Measurements from ENCODE around the gene KDM4C.
"Not testable (repeated sequence)": the region's sequence is repeated elsewhere in the genome, so short reads cannot be mapped to it uniquely, and the experiment has no call there.

KDM4C gene

DNA sequence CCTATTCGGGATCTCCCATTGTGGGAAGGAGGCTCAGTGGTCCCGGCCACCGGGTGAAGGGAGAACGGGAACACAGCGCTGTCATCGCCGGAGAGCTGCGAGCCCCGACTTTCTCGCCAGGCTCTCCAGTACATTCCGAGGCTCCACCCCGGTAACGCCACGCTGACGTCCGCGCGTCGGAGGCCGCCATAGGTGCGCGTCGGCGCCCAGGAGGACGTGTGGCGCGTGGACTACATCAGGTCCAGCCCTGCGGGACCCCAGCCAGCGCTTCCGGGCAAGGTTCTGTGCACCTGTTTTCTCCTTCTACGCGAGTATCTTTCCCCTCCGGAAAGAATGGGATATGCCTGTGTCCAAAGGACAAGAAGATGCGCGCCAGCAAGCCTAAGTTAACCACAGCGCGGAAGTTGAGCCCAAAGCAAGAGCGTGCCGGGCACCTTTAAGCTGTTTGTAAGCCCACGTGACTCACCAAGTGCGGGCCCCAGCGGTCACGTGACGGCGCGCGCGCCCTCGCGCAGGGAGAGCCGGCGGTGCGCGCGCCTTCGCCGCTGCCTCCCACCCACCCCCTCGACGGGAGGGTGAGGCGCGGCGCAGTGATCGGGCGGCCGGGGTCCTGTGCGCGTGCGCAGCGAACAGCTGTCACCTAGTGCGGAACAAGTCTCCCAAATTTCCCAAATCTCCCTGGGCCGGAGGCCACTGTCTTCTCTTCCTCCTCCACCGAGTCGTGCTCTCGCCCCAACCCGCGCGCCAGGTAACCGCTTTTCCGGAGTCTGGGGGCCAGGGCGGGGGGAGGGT, at the start of gene KDM4C:
TSS of gene KDM4C (plus strand) at position 518 of the 792 bp plus-strand sequence. CDS start 35,016 bp downstream, outside the sequence.
- peak; percentile 93 for DNase-seq (ENCODE audit: low spot score)

DNA sequence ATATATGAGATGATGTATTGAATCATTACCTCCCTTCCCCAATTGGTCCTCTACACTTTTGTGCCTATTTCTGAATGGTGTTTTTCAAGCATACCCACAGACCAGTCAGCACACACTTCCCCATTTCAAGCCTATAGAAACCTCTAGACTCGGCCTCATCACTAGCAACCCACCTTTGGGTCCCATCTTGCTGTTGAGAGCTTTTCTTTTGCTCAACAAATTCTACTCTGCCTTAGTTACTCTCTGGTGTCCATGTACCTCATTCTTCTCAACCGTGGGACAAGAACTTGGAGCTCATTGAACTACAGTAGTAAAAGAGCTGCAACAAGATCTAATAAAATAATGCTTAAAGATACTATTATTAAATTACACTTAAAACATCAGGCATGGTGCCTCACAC, 49.0 kb upstream of the KDM4C start:
- DNase-seq (ENCODE audit: low spot score), result no peak

DNA sequence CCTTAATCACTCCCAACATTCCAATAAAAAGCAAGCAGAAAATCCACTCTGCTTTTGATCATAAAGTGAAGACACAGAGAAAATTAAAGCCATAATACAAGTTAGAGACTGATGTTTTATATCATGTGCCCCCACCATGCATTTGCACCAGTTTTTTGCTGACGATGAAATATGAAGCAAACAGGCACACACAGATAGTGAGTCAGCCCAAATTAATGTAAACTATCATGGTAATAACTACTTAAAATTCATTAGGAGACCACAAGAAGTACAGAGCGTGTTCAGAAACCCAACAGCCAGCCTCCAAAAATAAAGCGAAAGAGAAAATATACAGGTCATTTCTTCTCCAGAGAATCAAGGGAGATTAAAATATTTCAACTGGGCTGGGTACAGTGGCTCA, 46.4 kb upstream of the KDM4C start:
- no peak for DNase-seq (ENCODE audit: low spot score)

DNA sequence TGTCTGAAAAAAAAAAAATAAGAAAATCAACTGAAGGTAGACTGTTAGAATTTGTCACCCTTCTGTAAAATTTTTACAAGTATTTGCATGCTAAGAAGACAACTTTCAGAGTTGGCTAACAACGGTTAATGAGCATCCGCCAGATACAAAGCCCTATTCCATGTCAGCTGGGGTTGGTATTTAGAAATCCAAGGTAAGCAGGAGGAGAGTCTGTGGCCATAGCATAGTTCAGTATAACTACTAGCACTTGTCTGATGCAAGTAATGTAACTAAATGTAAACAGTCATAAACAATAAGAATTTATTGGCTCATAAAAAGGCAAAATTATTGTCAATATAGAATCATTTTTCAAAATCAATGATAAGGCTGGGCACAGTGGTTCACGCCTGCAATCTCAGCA, 45.7 kb upstream of the KDM4C start:
- no peak for DNase-seq (ENCODE audit: low spot score)

DNA sequence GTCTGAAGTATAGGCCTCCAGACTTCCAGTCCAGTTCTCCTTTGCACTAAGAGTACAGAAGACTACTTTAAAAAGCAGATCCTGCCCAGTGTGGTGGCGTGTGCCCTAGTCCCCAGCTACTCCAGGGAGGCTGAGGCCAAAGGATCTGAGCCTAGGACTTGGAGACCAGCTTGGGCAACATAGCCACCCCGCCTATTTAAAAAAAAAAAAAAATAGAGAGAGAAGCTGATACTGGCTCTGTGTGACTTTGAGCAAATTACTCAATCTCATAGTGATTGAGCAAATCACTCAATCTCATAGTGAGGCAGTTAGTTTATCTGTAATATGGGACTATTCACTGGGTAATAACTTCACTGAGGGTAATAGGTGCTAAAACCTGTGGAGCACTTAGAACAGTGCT, 43.6 kb upstream of the KDM4C start:
- DNase-seq (ENCODE audit: low spot score), result no peak

DNA sequence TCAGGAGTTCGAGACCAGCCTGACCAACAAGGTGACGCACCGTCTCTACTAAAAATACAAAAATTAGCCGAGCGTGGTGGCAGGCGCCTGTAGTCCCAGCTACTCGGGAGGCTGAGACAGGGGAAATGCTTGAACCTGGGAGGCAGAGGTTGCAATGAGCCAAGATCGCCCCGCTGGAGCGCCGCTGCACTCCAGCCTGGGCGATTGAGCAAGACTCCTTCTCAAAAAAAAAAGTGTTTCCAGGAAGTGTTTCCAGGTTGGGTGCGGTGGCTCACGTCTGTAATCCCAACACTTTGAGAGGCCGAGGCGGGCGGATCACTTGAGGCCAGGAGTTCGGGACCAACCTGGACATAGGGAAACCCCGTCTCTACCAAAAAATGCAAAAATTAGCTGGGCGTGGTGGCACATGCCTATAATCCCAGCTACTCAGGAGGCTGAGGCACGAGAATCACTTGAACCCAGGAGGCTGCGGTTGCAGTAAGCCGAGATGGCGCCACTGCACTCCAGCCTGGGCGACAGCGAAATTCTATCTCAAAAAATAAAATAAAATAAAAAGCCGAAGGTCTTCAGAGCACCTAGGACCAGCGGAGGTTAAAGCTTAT, 42.5 kb upstream of the KDM4C start:
- DNase-seq (ENCODE audit: low spot score), result not testable (repeated sequence)

DNA sequence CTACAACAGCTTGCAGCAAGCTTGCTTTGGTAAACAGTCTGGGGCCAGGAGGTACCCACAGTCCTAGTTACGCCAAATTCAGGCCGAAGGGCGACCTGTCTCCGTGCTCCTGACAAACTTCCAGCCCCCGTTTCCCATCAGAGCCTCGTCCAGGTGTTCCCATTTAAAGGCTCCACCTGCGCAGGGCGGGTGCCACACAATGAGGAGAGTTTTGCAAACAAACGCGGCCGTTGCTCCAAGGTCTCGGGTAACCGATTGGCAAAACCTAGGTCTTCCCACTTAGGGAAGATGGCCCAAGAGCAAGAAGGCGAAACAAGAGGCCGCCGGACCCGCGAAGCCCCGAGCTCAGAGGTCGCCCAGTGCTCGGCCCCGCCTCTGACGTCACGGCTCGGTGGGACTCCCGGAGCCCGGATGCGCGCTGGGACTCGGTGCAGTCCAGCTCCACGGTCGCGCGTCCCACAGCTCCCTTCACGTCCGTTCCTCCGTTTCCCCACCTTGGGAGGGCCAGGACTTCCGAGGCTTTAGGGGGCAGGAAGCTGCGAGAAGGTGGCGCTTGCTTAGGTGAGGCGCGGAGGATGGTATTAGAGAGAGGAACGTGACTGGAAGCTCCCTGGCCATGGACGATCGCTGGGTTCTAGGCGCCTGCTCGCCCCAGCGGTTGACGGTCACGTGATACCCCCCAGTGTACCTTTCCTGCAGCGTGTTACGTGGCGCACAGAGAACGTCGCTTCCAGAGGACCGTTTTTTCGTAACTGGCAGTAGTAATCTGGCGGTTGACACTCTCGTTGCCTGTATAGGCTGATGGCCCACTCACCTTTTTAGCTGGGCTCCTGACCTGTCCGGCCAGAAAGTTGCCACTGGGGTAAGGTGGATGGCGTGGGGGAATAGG, 41.8 kb upstream of the KDM4C start:
- peak; percentile 23 for DNase-seq (ENCODE audit: low spot score)

DNA sequence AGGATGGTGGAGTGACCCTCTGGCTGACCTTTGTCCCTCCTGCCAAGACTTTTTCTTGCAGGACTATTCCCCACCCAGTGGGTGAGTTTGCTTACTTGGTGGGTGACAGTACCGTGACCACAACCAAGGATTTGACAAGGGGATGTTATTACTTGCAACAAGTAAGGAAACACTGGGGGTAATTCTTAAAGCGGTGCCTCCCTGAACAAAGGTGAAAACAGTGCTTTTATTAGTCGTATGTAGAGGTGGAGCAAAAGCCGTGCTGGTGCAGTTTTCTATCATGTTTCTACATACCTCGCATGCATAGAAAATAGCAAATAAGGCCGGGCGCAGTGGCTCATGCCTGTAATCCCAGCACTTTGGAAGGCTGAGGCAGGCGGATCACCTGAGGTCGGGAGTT, 41.0 kb upstream of the KDM4C start:
- DNase-seq (ENCODE audit: low spot score), result no peak

DNA sequence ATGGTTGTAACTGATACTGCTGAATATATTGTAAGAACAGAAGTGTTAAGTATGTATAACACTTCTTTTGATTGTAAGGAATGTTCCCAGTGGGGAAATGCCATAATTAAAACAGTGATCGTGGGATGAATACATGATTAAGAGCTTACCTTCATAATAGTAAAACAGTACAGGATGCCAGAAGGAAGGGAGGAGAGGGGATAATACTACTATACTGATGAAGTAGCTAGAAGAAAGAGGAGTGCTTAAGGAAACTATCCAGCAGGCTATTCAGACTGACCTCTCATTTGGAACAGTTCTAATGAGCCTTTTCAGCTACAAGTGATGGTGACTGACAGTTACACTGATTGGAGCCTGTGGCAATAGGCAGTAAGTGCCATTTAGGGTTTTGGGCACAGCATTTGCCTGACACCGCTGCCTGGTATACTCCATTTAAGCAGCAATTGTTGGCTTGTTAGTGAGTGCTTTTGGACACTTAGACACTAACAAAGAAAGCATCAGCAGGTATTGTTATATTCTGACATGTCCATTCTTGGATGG, 33.8 kb upstream of the KDM4C start:
- no peak for DNase-seq (ENCODE audit: low spot score)

DNA sequence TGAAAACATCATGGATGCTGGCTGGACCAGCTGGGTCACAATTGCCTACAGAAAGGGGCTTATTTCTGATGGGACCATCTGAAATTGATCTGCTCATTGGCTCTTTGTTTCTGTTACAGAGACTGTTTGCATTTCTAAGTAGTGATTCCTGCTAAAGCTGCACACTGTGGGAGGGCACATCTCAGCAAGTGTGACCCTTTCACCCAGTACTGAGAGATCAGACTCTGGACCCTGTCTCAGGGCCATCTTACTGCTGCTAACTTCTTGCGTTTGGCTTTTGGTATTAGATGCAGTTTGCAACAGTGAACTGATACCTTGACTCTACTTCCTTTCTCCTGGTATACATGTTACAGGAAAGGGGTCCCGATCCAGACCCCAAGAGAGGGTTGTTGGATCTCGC, 24.5 kb upstream of the KDM4C start:
- DNase-seq (ENCODE audit: low spot score), result no peak

DNA sequence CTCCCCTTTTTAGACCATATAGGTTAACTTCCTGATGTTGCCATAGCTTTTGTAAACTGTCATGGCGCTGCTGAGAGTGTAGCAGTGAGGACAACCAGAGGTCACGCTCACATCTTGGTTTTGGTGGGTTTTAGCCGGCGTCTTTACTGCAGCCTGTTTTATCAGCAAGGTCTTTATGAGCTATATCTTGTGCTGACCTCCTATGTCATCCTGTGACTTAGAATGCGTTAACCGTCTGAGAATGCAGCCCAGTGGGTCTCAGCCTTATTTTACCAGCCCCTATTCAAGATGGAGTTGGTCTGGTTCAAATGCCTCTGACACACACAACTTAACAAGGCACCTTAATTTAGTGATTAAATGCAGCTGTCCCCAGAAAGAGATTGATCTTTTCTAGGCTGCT, 23.9 kb upstream of the KDM4C start:
- DNase-seq (ENCODE audit: low spot score), result no peak

DNA sequence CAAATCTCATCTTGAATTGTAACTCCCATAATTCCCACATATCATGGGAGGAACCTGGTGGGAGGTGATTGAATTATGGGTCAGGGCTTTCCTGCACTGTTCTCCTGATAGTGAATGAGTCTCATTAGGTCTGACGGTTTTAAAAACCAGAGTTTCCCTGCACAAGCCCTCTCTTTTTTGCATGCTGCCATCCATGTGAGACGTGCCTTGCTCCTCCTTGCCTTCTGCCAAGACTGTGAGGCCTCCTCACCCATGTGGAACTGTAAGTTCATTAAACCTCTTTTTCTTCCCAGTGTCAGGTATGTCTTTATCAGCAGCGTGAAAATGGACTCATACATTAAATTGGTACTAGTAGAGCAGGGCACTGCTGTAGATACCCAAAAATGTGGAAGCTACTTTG, 22.4 kb upstream of the KDM4C start:
- no peak for DNase-seq (ENCODE audit: low spot score)

DNA sequence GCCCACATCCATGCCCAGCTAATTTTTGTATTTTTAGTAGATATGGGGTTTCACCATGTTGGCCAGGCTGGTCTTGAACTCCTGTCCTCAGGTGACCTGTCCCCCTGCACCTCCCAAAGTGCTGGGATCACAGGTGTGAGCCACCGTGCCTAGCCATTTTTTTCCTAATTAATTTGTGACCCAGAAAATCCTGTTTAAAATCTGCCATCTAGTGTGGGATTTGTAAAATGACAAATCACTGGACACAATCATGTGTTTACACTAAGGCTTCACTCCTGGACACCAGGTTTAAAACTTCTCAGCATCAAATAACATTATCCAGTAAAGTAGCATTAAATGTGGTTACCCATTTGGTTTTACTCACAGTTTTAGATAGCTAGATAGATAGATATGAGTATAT, 18.6 kb upstream of the KDM4C start:
- DNase-seq (ENCODE audit: low spot score), result peak; percentile 23

DNA sequence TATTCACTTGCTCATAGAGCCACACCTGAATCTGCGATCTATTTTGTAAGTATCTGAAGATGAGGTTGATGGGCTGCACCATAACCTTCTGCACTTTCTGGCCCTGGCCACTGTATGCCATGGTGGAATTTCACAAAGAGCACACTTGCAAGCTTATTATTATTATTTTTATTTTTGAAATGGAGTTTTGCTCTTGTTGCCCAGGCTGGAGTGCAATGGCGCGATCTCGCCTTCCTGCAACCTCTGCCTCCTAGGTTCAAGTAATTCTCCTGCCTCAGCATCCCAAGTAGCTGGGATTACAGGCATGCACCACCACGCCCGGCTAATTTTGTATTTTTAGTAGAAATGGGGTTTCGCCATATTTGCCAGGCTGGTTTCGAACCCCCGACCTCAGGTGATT, 8.9 kb upstream of the KDM4C start:
- not testable (repeated sequence) for DNase-seq (ENCODE audit: low spot score)

DNA sequence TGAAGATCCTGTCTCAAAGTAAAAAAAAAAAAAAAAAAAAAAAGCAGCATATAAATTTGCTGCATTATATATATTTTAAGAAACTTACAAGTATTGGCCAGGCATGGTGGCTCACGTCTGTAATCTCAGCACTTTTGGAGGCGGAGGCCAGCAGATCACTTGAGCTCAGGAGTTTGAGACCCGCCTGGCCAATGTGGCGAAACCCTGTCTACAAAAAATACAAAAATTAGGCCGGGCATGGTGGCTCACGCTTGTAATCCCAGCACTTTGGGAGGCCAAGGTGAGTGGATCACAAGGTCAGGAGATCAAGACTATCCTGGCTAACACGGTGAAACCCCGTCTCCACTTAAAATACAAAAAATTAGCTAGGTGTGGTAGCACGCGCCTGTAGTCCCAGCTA, 2.9 kb upstream of the KDM4C start:
- DNase-seq (ENCODE audit: low spot score), result not testable (repeated sequence)

DNA sequence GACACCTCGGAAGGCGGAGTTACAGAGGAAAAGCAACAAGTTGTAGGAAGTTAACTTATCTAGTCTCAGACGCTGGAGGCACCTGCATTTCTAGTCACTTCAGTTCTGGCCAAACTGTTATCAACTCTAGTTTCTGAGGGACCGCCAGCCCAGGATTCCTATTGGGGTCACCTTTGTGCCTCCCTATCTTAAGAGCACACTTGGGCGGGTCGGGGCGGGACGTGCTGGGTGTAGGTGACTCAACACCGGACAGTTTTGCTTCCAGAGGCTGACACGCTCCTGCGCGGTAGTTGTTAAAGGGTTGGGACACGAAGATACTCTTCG, 679 bp upstream of the KDM4C start:
- peak; percentile 67 for DNase-seq (ENCODE audit: low spot score)

DNA sequence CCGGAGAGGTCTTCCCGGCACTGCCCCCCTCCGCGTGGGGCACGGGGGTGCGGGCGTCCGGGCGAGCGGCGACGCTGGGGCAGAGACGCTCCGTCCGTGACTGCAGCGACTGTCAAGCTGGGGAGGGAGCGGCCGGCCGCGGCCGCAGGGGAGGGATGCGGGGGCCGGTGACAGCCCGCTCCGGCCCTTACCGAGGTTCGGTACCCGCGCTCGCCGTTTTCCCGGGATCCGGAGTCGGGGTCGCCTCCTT, 400 bp downstream of the KDM4C start:
- no peak for DNase-seq (ENCODE audit: low spot score)

DNA sequence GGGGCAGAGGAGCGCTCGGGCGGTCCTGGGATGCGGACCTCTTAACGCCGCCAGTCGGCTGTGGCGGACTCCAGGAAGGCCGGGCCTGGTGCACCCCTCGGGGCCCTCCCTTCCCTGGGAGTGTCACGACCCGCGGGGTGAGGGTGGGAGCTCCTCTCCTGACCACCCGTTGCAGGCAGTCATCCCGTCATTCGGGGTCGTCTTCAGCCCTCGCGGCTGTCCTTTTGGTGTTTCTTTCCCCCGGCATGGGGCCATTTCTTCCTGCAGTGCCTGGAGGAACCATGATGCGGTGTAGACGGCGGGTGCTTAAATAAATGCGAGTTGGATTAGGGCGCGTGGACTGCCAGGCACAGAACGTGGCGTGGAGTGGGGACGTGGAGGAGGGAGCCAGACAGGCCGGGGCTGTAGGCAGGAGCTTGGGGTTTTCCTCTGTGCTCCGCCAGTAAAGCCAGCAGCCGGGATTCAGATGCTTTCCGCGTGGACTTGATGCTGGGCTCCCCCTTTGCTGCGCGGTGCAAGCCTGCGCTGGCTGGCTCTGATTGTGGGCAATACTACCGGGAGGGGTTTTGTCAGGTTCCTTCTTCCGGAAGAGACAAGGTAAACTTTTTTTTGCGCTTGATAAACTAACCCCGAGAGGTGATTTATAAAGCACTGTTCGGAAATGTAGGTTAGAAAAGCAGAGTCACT, 868 bp downstream of the KDM4C start:
- DNase-seq (ENCODE audit: low spot score), result peak; percentile 68

DNA sequence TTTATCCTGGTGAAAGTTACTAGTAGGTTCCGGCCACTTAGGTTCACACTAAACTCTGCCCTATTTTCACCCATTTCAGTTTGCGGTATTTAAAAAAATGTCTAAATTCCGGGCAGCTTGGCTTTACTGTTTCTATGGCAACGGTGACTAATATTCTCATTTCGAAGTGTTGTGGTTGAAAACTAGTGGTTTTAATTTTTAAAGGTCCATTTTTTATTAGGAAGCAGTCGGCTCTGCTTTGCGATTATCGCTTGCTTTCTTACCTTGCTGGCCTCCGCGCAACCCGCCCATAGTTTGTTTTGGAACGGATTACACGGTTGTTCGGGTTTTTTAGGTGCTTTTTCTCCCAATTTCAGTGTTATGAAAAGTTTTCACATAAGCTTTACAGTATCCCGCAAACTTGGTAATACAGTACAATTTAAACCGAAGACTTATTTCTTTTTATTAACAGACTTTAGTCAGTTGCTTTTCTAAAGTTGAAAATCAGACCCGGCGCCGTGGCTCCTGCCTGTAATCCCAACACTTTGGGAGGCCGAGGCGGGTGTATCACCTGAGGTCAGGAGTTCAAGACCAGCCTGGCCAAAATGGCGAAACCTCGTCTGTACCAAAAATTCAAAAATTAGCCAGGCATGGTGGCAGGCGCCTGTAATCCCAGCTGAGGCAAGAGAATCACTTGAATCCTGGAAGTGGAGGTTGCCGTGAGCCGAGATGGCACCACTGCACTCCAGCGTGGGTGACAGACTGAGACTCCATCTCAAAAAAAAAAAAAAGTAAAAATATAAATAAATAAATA, 1.6 kb downstream of the KDM4C start:
- DNase-seq (ENCODE audit: low spot score), result no peak

DNA sequence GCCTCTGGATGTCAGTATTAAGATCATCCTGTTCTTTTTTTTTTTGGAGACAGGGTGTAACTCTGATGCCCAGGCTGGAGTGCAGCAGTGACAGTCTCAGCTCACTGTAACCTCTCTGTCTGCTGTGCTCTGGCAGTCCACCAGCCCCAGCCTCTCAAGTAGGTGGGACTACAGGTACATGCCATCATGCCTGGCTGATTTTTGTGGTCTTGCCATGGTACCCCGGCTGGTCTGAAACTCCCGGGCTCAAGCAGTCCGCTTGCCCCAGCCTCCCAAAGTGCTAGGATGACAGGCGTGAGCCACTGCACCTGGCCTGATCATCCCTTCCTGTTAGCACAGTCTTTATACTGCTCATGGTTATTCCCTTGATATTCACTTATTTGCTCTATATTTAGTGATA, 3.5 kb downstream of the KDM4C start:
- DNase-seq (ENCODE audit: low spot score), result no peak

DNA sequence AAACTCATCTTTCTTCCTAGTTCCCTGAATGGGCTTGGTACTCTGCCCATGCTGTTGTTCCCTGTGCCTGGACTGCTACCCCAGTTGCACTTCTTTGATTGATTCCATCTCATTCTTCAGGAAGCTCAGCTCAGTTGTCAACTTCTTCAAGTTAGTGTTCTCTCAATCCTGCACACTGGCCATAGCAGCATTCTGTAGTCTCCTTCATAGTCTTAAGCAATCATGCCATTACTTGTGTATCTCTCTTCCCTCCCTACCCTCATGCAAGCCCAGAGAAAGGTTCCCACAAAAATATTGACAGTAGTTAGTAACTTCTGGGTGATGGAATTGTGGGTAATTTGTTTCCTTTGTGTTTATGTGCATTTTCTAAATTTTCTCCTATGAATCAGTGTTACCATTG, 5.5 kb downstream of the KDM4C start:
- no peak for DNase-seq (ENCODE audit: low spot score)

DNA sequence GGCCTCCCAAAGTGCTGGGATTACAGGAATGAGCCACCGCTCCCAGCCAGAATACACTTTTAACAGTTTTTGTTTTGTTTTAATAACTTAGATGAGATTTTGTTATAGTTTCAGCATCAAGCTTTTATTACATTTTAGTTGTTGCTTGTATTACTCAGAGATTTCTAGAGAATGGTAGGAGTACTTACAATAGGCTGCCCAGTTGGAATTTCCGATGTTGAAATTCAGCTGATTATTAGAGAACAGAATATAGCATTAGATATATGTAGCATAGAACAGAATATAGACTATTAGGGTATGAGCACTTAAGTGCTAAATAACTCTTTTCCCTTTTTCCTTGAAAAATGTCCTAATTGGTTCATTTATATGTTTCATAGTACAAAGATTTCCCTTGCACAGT, 6.2 kb downstream of the KDM4C start:
- DNase-seq (ENCODE audit: low spot score), result no peak

Data from cerebellar cortex (tissue), 1 donor.